Liver (tissue), 9 donors: ENCODE results near the gene PDE4B. TPM values are rescaled to one million over a fixed set of nuclear protein-coding genes. Genes with fewer than 3 reads are reported as not detected.

ENCODE experiments used
- DNase-seq: peaks from one replicate; pipeline ENCODE4 v3.0.0-alpha.2; 2017; ENCODE audit warnings: low spot score
- H3K27ac ChIP-seq, 2 donors: one replicate each; pipeline ENCODE4 v1.7.0; 2013; ENCODE audit warnings: inconsistent platforms in 2 of 2, low read length in 2 of 2, control low read depth in 1 of 2, low read depth in 1 of 2, mild to moderate bottlenecking in 1 of 2
- H3K27me3 ChIP-seq, 4 donors: one replicate each; pipeline versions ENCODE4 v1.6.1 to v1.7.0; 2013; ENCODE audit warnings: low read length in 3 of 4, inconsistent platforms in 1 of 4, mild to moderate bottlenecking in 1 of 4, moderate library complexity in 1 of 4; ENCODE audit not compliant: control insufficient read depth in 4 of 4, insufficient read depth in 4 of 4
- H3K36me3 ChIP-seq, 4 donors: one replicate each; pipeline versions ENCODE4 v1.6.1 to v1.7.0; 2013; ENCODE audit warnings: low read length in 3 of 4, mild to moderate bottlenecking in 3 of 4, low read depth in 1 of 4, moderate library complexity in 1 of 4; ENCODE audit not compliant: control insufficient read depth in 4 of 4, insufficient read depth in 3 of 4
- H3K4me1 ChIP-seq, 4 donors: one replicate each; pipeline versions ENCODE4 v1.6.1 to v1.7.0; 2013; ENCODE audit warnings: low read length in 3 of 4, mild to moderate bottlenecking in 3 of 4, moderate library complexity in 1 of 4; ENCODE audit not compliant: control insufficient read depth in 4 of 4, insufficient read depth in 4 of 4
- H3K4me3 ChIP-seq, 3 donors: one replicate each; pipeline versions ENCODE4 v1.6.1 to v1.7.0; 2013; ENCODE audit warnings: low read length in 3 of 3, control low read depth in 1 of 3, low read depth in 1 of 3, mild to moderate bottlenecking in 1 of 3
- H3K9ac ChIP-seq, 2 donors: one replicate each; pipeline ENCODE4 v1.7.0; 2013; ENCODE audit warnings: low read length in 2 of 2, mild to moderate bottlenecking in 2 of 2, moderate library complexity in 2 of 2, control low read depth in 1 of 2, low read depth in 1 of 2
- H3K9me3 ChIP-seq, 4 donors: one replicate each; pipeline versions ENCODE4 v1.6.1 to v1.7.0; 2013; ENCODE audit warnings: low read length in 3 of 4; ENCODE audit not compliant: control insufficient read depth in 4 of 4
- EGR1 ChIP-seq, 2 donors: IDR thresholded peaks; 2 replicates each; pipeline ENCODE4 v1.6.1; 2016 to 2018; ENCODE audit warnings: antibody characterized with exemption in 2 of 2, low read depth in 2 of 2
- FOXA1 ChIP-seq: IDR thresholded peaks from 2 replicates; pipeline ENCODE4 v1.6.1; 2016; ENCODE audit warnings: antibody characterized with exemption
- FOXA2 ChIP-seq: IDR thresholded peaks from 2 replicates; pipeline ENCODE4 v1.6.1; 2016; ENCODE audit warnings: antibody characterized with exemption
- GABPA ChIP-seq, 2 donors: IDR thresholded peaks in 1 of 2; conservative IDR thresholded peaks in 1 of 2; 2 replicates each; pipeline ENCODE4 v1.6.1; 2016; ENCODE audit warnings: antibody characterized with exemption in 2 of 2, mild to moderate bottlenecking in 1 of 2, moderate library complexity in 1 of 2
- HNF4G ChIP-seq: IDR thresholded peaks from 2 replicates; pipeline ENCODE4 v1.6.1; 2016; ENCODE audit warnings: antibody characterized with exemption
- JUND ChIP-seq, 2 donors: IDR thresholded peaks; 2 replicates each; pipeline ENCODE4 v1.6.1; 2016; ENCODE audit warnings: antibody characterized with exemption in 2 of 2
- NR2F2 ChIP-seq: IDR thresholded peaks from 2 replicates; pipeline ENCODE4 v1.6.1; 2016; ENCODE audit warnings: antibody characterized with exemption
- RAD21 ChIP-seq, 2 donors: IDR thresholded peaks; 2 replicates each; pipeline ENCODE4 v1.6.1; 2016; ENCODE audit warnings: antibody characterized with exemption in 2 of 2, mild to moderate bottlenecking in 2 of 2
- RXRA ChIP-seq, 2 donors: IDR thresholded peaks; 2 replicates each; pipeline ENCODE4 v1.6.1; 2017 to 2018; ENCODE audit warnings: antibody characterized with exemption in 2 of 2, mild to moderate bottlenecking in 1 of 2
- SP1 ChIP-seq: IDR thresholded peaks from 2 replicates; pipeline ENCODE4 v1.6.1; 2018; ENCODE audit warnings: antibody characterized with exemption, mild to moderate bottlenecking
- TAF1 ChIP-seq: conservative IDR thresholded peaks from 2 replicates; pipeline ENCODE4 v1.6.1; 2016; ENCODE audit warnings: antibody characterized with exemption, mild to moderate bottlenecking
- YY1 ChIP-seq: IDR thresholded peaks from 2 replicates; pipeline ENCODE4 v1.6.1; 2016; ENCODE audit warnings: antibody characterized with exemption, mild to moderate bottlenecking
- WGBS: extraction: QIAGEN DNeasy Blood & Tissue Kit; methylation state at CpG from one replicate; pipeline ENCODE4 v1.1.7; 2013; 5-methylcytosine and 5-hydroxymethylcytosine counted together
- polyA plus RNA-seq, 2 donors: library from polyadenylated mRNA; stranded (reverse) in 1 of 2; unstranded in 1 of 2; fragments of 200-250 nt in 1 of 2; fragments of >200 nt in 1 of 2; fragmentation: Nextera tagmentation in 1 of 2; extraction: Ambion mirVana in 1 of 2; gene quantifications; one replicate each; pipeline versions ENCODE4 v1.2.1 to v1.2.3, GENCODE V29; 2013 to 2015
- total RNA-seq, 2 donors: library from RNA; depleted of rRNA; stranded (reverse); fragments of >200 nt; gene quantifications; one replicate each; pipeline ENCODE4 v1.2.3, GENCODE V29; 2014
- TF ChIP-seq, protein P1 (sequence below): IDR thresholded peaks from 2 replicates; pipeline ENCODE4 v1.6.1; 2016; ENCODE audit warnings: antibody characterized with exemption
- TF ChIP-seq, protein P2 (sequence below): IDR thresholded peaks from 2 replicates; pipeline ENCODE4 v1.6.1; 2016; ENCODE audit warnings: antibody characterized with exemption
- TF ChIP-seq, protein P3 (sequence below): IDR thresholded peaks from 2 replicates; pipeline ENCODE4 v1.6.1; 2016; ENCODE audit warnings: antibody characterized with exemption, mild to moderate bottlenecking
- TF ChIP-seq, protein P4 (sequence below): fragments of 150-350 bp; IDR thresholded peaks from 2 replicates; pipeline ENCODE4 v1.5.1; 2017; ENCODE audit warnings: improper control_type of control experiment, low read depth, low read length; ENCODE audit not compliant: missing input control
- donor health status: healthy.
- donor health status: healthy.
- donor health status: healthy.
- donor health status: healthy.
- donor health status: healthy.

The PDE4B gene
- total and polyA plus RNA-seq, 4 donors: 1.9 to 3.9 (median 2.7) TPM

DNA sequence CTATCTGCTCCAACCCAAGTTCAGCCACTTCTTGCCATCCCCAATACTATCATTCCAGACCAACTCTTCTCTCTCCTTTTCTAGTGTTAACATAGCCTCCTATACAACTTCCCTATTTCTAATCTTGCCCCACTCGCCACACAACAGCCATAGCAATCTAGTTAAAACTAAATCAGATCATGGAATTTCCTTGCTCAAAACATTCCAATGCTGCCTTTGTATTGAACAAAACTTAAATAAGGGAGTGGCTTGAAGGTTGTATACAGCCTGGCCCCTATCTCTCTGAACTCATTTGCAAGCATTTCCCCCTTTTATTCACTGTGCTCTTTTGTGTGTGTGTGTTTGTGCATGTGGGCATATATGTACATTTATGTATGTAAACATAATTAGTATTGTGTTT is 623.2 kb downstream of the PDE4B start:
- TF ChIP-seq, protein P1, sequence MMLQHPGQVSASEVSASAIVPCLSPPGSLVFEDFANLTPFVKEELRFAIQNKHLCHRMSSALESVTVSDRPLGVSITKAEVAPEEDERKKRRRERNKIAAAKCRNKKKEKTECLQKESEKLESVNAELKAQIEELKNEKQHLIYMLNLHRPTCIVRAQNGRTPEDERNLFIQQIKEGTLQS: no peak
- no peak for TF ChIP-seq HNF4G
- no peak for TF ChIP-seq YY1
- TF ChIP-seq, protein P2, sequence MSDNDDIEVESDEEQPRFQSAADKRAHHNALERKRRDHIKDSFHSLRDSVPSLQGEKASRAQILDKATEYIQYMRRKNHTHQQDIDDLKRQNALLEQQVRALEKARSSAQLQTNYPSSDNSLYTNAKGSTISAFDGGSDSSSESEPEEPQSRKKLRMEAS: no peak
- no peak for TF ChIP-seq FOXA1
- TF ChIP-seq RAD21 (IDR thresholded peaks at IDR 0.05): no peak
- TF ChIP-seq, protein P3, sequence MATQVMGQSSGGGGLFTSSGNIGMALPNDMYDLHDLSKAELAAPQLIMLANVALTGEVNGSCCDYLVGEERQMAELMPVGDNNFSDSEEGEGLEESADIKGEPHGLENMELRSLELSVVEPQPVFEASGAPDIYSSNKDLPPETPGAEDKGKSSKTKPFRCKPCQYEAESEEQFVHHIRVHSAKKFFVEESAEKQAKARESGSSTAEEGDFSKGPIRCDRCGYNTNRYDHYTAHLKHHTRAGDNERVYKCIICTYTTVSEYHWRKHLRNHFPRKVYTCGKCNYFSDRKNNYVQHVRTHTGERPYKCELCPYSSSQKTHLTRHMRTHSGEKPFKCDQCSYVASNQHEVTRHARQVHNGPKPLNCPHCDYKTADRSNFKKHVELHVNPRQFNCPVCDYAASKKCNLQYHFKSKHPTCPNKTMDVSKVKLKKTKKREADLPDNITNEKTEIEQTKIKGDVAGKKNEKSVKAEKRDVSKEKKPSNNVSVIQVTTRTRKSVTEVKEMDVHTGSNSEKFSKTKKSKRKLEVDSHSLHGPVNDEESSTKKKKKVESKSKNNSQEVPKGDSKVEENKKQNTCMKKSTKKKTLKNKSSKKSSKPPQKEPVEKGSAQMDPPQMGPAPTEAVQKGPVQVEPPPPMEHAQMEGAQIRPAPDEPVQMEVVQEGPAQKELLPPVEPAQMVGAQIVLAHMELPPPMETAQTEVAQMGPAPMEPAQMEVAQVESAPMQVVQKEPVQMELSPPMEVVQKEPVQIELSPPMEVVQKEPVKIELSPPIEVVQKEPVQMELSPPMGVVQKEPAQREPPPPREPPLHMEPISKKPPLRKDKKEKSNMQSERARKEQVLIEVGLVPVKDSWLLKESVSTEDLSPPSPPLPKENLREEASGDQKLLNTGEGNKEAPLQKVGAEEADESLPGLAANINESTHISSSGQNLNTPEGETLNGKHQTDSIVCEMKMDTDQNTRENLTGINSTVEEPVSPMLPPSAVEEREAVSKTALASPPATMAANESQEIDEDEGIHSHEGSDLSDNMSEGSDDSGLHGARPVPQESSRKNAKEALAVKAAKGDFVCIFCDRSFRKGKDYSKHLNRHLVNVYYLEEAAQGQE: no peak
- no peak for TF ChIP-seq GABPA (IDR thresholded peaks at IDR 0.05 in 1 of 2, conservative IDR thresholded peaks at IDR 0.05 in 1 of 2)
- no peak for TF ChIP-seq TAF1
- no peak for TF ChIP-seq RXRA (IDR thresholded peaks at IDR 0.05)
- TF ChIP-seq FOXA2: no peak
- TF ChIP-seq EGR1 (IDR thresholded peaks at IDR 0.05; ENCODE audit: low read depth in 2 of 2): no peak
- no peak for TF ChIP-seq JUND (IDR thresholded peaks at IDR 0.05)
- TF ChIP-seq, protein P4, sequence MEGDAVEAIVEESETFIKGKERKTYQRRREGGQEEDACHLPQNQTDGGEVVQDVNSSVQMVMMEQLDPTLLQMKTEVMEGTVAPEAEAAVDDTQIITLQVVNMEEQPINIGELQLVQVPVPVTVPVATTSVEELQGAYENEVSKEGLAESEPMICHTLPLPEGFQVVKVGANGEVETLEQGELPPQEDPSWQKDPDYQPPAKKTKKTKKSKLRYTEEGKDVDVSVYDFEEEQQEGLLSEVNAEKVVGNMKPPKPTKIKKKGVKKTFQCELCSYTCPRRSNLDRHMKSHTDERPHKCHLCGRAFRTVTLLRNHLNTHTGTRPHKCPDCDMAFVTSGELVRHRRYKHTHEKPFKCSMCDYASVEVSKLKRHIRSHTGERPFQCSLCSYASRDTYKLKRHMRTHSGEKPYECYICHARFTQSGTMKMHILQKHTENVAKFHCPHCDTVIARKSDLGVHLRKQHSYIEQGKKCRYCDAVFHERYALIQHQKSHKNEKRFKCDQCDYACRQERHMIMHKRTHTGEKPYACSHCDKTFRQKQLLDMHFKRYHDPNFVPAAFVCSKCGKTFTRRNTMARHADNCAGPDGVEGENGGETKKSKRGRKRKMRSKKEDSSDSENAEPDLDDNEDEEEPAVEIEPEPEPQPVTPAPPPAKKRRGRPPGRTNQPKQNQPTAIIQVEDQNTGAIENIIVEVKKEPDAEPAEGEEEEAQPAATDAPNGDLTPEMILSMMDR: no peak
- TF ChIP-seq SP1: no peak
- no peak for TF ChIP-seq NR2F2
- peaks cover 0 to 6% (median 1%) of the 10 kb centered on the region in 4 donors for H3K9me3 ChIP-seq
- no peaks in the 10 kb centered on the region for H3K36me3 ChIP-seq
- peaks cover 2 to 14% (median 11%) of the 10 kb centered on the region in 4 donors for H3K4me1 ChIP-seq
- no peak overlapping the region for H3K9ac ChIP-seq
- DNase-seq: no peak
- WGBS: 72% methylated on average over 1 of the region's 1 CpG
- no peak overlapping the region for H3K4me3 ChIP-seq
- H3K27ac ChIP-seq: no peak overlapping the region
- H3K27me3 ChIP-seq: no peaks in the 10 kb centered on the region

DNA sequence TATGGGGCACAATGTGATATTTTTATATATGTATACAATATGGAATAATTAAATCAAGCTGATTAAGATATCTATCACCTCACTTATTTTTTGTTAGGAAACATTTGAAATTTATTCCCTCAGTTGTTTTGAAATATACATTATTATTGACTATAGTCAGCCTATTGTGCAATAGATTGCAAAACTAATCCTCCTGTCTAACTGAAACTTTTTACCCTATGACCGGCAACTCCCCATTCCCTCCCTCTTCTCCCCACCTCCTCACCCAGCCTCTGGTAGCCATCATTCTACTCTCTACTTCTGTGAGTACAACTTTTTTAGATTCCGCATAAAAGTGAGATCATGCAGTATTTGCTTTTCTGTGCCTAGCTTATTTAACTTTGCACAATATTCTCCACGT is 623.6 kb downstream of the PDE4B start:
- WGBS: 51% methylated on average over 3 of the region's 3 CpGs
- Histone ChIP-seq H3K36me3 (no peaks in the 10 kb centered on the region), H3K9me3 (peaks cover 0 to 6% (median 1%) of the 10 kb centered on the region in 4 donors), H3K4me3 (no peak overlapping the region), H3K4me1 (peaks cover 2 to 14% (median 11%) of the 10 kb centered on the region in 4 donors), H3K9ac (no peak overlapping the region), H3K27ac (no peak overlapping the region), H3K27me3 (no peaks in the 10 kb centered on the region)
- no peak for DNase-seq
- TF ChIP-seq NR2F2: no peak
- TF ChIP-seq, protein P1: no peak
- no peak for TF ChIP-seq TAF1
- peak in 1 of 2 donors; percentile 17 for TF ChIP-seq RAD21 (IDR thresholded peaks at IDR 0.05)
- TF ChIP-seq, protein P4: no peak
- peak in 1 of 2 donors; percentile 56 for TF ChIP-seq JUND (IDR thresholded peaks at IDR 0.05)
- TF ChIP-seq, protein P2: no peak
- TF ChIP-seq FOXA2: no peak
- TF ChIP-seq, protein P3: peak; percentile 39
- no peak for TF ChIP-seq GABPA (IDR thresholded peaks at IDR 0.05 in 1 of 2, conservative IDR thresholded peaks at IDR 0.05 in 1 of 2)
- TF ChIP-seq HNF4G: no peak
